ENCODE results near the gene RABGAP1L.

GRCh38 chr1:174825806-174826205 lies 666.5 kb downstream of the RABGAP1L start:
- TF ChIP-seq CTCF (conservative IDR thresholded peaks at IDR 0.05) = no peak
- TF ChIP-seq EZH2 (IDR thresholded peaks at IDR 0.05; ENCODE audit: low read depth) = no peak
